Retinal pigment epithelial cell (primary cell): Measurements from ENCODE around the gene ZNF214.

Source experiments
- DNase-seq: peaks from one replicate; pipeline ENCODE4 v3.0.0-alpha.2; 2010; ENCODE audit warnings: low read depth
- H3K4me3 ChIP-seq: 2 replicates; pipeline ENCODE4 v1.5.1; 2011; ENCODE audit warnings: mild to moderate bottlenecking, low read length, control low read depth, moderate library complexity
- TF ChIP-seq, protein P1 (sequence below): conservative IDR thresholded peaks from 2 replicates; pipeline ENCODE4 v1.5.1; 2011; ENCODE audit warnings: low read depth, low read length, control low read depth, inconsistent platforms

ZNF214 gene

DNA sequence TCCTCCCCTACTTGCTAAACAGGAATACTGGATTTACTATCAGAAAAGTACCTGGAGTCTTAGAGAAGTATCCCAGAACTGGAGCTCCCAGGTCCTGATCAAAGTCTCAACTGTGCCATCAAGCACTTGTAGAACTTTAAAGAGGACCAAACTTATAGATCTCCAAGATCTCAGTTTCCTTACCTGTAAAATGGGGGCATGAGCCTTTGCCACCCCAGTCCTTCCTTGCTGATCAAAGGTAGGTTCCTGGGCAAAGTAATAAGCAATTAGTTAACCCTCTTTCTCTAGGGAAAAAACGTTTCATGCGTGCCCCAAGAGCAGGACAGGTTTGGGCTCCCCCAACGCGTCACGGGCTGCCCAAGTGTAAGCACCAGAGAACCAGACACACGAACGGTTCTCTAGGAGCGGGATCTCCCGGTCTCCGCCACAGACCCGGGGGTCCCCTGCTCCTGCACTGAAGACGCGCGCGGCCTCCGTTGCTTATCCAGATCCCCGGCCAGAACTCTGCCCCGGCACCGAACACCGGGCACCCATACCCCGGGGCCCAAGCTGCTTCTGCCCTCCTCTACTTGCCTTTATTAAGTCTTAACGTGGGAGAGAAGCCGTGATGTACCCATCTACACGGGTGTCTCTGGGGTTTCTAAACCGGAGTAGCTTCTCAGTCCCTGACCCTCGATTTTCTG is 505 bp downstream of the ZNF214 start:
- TF ChIP-seq, protein P1, sequence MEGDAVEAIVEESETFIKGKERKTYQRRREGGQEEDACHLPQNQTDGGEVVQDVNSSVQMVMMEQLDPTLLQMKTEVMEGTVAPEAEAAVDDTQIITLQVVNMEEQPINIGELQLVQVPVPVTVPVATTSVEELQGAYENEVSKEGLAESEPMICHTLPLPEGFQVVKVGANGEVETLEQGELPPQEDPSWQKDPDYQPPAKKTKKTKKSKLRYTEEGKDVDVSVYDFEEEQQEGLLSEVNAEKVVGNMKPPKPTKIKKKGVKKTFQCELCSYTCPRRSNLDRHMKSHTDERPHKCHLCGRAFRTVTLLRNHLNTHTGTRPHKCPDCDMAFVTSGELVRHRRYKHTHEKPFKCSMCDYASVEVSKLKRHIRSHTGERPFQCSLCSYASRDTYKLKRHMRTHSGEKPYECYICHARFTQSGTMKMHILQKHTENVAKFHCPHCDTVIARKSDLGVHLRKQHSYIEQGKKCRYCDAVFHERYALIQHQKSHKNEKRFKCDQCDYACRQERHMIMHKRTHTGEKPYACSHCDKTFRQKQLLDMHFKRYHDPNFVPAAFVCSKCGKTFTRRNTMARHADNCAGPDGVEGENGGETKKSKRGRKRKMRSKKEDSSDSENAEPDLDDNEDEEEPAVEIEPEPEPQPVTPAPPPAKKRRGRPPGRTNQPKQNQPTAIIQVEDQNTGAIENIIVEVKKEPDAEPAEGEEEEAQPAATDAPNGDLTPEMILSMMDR, result no peak
- H3K4me3 ChIP-seq, result peak overlapping the region; percentile 97
- no peak for DNase-seq

- DNase-seq, result no peak
- no peak overlapping the region for H3K4me3 ChIP-seq
- TF ChIP-seq, protein P1, result no peak
These were observed 4.1 kb downstream of the ZNF214 start for GRCh38 chr11:7016011-7016410.

- TF ChIP-seq, protein P1, result no peak
- no peak for DNase-seq
- no peak overlapping the region for H3K4me3 ChIP-seq
These were observed 6.0 kb downstream of the ZNF214 start for GRCh38 chr11:7014118-7014517.

DNA sequence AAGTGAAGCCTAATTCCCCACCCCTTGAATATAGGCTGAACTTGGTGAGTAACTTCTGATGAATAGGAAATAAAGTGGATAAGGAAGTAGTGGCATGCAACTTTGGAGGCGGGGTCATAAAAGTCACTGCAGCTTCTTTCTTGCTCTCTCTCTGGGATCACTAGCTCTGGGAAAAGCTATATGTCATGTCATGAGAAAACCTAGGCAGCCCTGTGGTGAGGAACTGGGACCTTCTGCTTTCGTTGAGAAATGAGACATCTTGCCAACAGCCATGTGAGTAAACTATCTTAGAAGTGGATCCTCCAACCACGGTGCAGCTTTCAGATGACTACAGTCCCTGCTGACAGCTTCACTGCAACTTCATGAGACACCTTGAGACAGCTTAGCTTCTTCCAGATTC is 15.7 kb downstream of the ZNF214 start:
- H3K4me3 ChIP-seq, result no peak overlapping the region
- DNase-seq, result no peak
- TF ChIP-seq, protein P1, result no peak

DNA sequence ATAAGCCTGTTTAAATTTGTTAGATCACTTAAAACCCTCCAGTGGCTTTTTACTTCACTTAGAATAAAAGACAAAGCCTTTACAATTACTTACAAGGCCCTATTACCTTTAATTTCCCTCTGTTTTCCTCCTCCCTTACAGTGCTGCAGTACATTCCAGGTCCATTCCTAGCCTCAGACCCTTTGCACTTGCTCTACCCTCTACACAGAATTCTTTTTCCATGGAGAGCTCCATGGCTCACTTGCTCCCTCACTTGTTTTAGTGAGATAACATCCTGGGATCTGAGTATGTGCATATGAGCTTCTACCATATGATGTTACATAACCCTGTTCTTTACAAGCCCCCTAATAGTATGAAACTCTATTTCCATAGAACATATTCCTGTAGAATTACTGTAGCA is 24.4 kb downstream of the ZNF214 start:
- no peak overlapping the region for H3K4me3 ChIP-seq
- DNase-seq, result no peak
- TF ChIP-seq, protein P1, result no peak

DNA sequence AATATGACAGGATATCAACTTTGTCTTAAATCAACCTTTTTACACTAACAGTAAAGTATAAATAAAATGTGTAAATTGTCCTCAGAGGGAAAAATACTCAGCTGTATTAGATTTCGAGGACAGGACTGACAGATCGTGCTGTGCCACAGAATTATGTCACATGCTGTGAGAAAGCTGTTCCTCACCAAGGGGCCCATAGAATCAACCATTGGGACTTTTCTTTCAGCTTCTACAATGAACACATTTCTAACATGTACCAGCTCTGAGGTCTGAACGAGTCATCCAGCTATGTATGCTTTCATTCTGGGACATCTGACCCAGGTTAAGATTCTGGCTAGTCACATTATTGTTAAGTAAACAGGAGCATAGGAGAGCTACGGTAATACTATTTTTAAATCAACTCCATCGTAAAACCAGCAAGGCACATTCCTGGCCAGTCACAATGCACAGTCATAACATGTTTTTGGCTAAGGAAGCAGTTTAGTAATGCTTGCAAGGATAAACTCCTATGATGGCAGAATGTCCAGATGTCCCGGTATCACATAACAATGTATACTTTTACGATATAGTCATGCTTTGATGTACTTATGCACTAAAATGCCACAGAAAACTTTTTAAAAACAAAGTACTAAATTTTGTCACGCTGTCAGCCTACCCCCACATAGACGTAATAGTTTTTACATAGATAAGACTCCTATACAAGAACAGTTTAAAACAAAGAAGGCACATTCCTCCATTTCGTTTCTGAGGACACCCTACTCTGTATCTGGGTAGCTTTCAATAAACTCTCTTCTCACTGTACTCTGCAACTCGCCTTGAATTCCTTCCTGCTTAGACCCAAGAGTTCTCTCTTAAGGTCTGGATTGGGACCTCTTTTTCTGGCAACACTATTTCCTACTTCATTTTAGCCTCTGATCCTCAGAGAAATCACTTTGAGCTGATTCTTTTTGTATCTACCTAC is 27.4 kb downstream of the ZNF214 start:
- H3K4me3 ChIP-seq, result no peak overlapping the region
- DNase-seq, result peak; percentile 43

More for the DNA sequence above, 27.4 kb downstream of the ZNF214 start:
- TF ChIP-seq, protein P1, result no peak
